Stimulated activated CD4-positive, alpha-beta T cell treated with anti-CD3 and anti-CD28 coated beads, Interleukin-2, amount 100 ng/mL, for 48 hours (primary cell): ENCODE data around the gene PRR16.
"Not testable (repeated sequence)": the region's sequence is repeated elsewhere in the genome, so short reads cannot be mapped to it uniquely, and the experiment has no call there.

ENCODE experiments used
- DNase-seq, 2 donors: peaks; one replicate each; pipeline ENCODE4 v3.0.0-alpha.2; 2020

PRR16 gene

GRCh38 chr5:120463991-120464626 is at the start of gene PRR16:
Gene PRR16, plus strand, starts transcription at chr5:120464300.
- DNase-seq: peak in 1 of 2 donors; percentile 6

- DNase-seq: no peak
Measured at GRCh38 chr5:120415985-120416384, 48.1 kb upstream of the PRR16 start.

GRCh38 chr5:120419127-120419526 is 45.0 kb upstream of the PRR16 start:
- no peak for DNase-seq

GRCh38 chr5:120426633-120427275 is 37.3 kb upstream of the PRR16 start:
- not testable (repeated sequence) for DNase-seq

- DNase-seq: no peak
Measured at GRCh38 chr5:120430572-120430971, 33.5 kb upstream of the PRR16 start.

- no peak for DNase-seq
Measured at GRCh38 chr5:120432861-120433260, 31.2 kb upstream of the PRR16 start.

- DNase-seq: no peak
Measured at GRCh38 chr5:120435129-120435528, 29.0 kb upstream of the PRR16 start.

- no peak for DNase-seq
Measured at GRCh38 chr5:120436996-120437395, 27.1 kb upstream of the PRR16 start.

GRCh38 chr5:120442694-120443093 is 21.4 kb upstream of the PRR16 start:
- no peak for DNase-seq

- no peak for DNase-seq
Measured at GRCh38 chr5:120443607-120444006, 20.5 kb upstream of the PRR16 start.

GRCh38 chr5:120446068-120446492 is 18.0 kb upstream of the PRR16 start:
- DNase-seq: no peak

- no peak for DNase-seq
Measured at GRCh38 chr5:120446901-120447300, 17.2 kb upstream of the PRR16 start.

- DNase-seq: no peak
Measured at GRCh38 chr5:120447706-120448239, 16.3 kb upstream of the PRR16 start.

GRCh38 chr5:120449501-120449900 is 14.6 kb upstream of the PRR16 start:
- DNase-seq: no peak

- no peak for DNase-seq
Measured at GRCh38 chr5:120450910-120451309, 13.2 kb upstream of the PRR16 start.

- DNase-seq: no peak
Measured at GRCh38 chr5:120451445-120451844, 12.7 kb upstream of the PRR16 start.

- DNase-seq: no peak
Measured at GRCh38 chr5:120452471-120452870, 11.6 kb upstream of the PRR16 start.

- DNase-seq: no peak
Measured at GRCh38 chr5:120454094-120454798, 9.9 kb upstream of the PRR16 start.

GRCh38 chr5:120456006-120456405 is 8.1 kb upstream of the PRR16 start:
- DNase-seq: no peak

GRCh38 chr5:120457839-120458507 is 6.1 kb upstream of the PRR16 start:
- DNase-seq: peak; percentile 18 to 32

- DNase-seq: not testable (repeated sequence)
Measured at GRCh38 chr5:120458508-120458847, 5.6 kb upstream of the PRR16 start.

- DNase-seq: no peak
Measured at GRCh38 chr5:120461251-120461650, 2.8 kb upstream of the PRR16 start.

GRCh38 chr5:120463006-120463680 is 957 bp upstream of the PRR16 start:
- no peak for DNase-seq
